Kidney glomerular epithelial cell (primary cell): ENCODE results near the gene TOE1.
"Not testable (repeated sequence)": the region's sequence is repeated elsewhere in the genome, so short reads cannot be mapped to it uniquely, and the experiment has no call there.

ENCODE experiments used
- DNase-seq: peaks from one replicate; lab custom pipeline; 2025; lab: John Stamatoyannopoulos, UW

TOE1 gene

DNA sequence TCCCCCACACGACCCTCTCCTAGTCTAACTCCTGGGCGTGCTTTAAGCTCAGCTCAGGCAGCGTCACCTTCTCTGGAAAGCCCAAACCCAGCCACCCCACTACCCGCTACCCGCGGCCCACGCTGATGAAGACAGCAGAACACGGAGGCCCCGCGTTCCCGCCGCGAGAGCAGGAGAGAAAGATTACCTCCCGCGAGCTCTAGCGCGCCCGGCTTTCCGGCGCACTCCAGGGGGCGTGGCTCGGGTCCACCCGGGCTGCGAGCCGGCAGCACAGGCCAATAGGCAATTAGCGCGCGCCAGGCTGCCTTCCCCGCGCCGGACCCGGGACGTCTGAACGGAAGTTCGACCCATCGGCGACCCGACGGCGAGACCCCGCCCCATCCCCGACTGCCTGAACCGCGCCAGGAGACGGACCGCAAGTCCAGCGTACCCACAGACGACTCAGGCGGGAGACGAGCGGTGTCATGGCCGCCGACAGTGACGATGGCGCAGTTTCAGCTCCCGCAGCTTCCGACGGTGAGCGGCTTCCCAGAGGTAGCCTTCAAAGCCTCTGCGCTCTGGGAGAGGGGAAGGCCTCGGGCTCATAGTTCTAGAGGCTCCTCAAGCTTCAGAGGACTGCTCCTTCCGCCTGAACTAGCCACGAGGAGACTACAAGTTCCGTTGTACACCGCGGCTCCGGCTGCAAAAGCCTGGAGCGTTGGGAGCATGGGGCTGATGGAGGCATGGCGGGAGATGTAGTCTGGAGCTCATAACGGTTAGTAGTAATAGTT is at the start of gene TOE1, which contains the start of gene MUTYH:
TSS of gene TOE1 (plus strand) at position 382 of the 770 bp plus-strand sequence. CDS start at position 465, 83 bp downstream.
TSS of gene MUTYH (minus strand) at position 652 of the 770 bp plus-strand sequence. CDS start 5,935 bp downstream, outside the sequence.
- DNase-seq = peak; percentile 81

DNA sequence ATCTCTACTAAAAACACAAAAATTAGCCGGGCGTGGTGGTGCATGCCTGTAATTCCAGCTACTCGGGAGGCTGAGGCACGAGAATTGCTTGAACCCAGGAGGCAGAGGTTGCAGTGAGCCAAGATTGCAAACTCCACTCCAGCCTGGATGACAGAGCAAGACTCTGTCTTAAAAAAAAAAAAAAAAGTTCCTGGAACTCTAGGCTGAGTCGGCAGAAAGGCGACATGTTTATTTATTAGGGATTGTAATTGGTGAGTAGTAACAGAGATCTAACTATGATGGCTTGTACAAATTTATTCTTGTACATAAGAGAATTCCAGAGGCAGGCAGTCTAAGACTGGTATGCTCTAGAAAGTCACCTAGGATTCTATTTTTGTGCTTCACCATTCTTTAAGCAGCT is 49.0 kb upstream of the TOE1 start:
- not testable (repeated sequence) for DNase-seq

DNA sequence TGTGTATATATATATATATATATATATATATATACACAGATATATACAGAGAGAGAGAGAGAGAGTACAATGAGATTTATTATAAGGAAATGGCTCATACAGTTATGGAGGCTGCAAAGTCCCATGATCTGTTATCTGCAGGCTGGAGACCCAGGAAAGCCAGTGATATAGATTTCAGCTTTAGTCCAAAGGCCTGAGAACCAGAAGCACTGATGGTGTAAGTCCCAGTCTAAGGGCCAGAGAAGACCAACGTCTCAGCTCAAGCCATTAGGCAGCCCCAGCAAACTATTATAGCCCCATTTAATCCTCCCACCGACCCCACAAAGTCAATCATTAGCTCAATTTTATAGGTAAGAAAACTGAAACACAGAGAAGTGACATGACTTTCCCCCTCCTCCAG is 48.3 kb upstream of the TOE1 start:
- no peak for DNase-seq

DNA sequence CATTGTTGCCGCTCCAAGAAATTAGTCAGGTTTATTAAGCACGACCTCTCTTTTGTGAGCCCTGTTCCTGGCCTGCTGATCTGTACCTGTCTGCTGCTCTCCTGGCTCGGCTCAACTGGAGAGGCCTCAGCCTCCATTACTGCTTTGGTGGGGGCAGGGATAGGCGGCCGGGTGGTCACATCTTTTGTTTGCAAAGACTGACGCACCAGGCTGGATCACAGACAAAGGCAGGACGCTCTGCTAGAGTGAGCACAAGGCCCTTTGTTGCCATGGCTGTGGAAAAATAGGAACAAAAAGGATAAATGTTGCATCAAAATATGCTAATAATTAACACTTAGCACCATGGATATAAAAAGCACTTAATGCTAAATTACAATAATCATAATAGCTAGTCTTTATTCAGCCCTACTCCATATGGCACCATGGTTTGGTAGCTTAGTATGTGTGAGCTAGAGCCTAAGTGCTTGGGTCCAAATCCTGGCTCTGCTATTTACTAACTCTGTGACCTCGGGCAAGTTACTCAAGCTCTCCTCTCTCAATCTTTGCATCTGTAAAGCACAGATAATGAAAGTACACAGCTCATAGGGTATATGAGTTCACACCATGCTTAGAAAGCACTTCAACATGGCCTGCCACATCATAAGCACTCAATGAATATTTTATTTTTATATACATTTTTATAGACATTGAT is 42.2 kb upstream of the TOE1 start:
- DNase-seq = no peak

DNA sequence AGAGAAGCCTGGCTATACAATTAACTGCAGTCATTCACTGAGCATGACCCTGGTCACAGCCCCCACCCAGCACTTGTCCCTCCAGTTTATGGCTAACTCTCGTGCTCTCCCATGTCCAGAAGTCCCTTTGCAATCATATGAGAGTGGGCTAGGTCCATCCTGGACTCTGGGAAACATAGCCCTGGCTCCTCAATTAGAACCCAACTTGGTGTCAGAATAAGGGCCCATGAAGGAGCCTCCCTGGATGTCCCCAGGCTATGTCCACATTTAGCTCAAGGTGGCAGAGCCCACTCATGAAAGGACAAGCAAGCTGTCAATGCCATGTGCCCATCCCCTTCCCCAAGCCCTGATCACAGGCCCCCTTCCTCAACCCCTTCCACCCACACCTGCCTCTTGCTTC is 40.7 kb upstream of the TOE1 start:
- DNase-seq = no peak

DNA sequence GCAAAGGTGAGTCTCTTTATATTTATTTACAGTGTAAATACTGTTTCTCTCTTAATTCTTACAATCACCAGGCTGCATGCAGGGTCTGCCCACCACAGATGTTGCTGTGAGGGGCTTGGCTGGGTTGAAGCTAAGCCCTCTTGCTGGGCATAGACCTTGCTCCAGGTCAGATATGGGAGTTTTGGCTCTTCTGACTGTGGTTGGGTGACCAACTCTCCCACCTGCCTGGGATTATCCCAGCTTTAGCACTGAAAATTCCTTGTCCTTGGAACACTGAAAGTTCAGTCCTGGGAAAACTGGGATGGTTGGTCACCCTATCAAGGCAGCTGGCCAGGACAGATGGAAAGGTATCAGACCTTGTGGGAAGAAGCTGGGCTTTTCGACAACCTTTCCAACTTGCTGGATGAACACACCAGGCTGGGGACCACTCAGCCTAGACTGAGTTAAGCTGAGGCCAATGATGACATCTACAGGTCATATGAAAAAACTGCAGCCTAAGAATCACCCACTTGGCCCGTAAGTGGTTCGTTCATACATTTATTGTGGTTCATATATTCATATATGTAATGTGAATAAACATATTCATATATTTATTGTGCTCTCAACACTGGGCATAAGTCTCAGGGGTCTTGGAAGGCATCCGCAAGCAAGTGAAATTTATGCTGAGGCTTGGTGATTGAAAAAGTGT is 39.8 kb upstream of the TOE1 start:
- DNase-seq = peak; percentile 64

DNA sequence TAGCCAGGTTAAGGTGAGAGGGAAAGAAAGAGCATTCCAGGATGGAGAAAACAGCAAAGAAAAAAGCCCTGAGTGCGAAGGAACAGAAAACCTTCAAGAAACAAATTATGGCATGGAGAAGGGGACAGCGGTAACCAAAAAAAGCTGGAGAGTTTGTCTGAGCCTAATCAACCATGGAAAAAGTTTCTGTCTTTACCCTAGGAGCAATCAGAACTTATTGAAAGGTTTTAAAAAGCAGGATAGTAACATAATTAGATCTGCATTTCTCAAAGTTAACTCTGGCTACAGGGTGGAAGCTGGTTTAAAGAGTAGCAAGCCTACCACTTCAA is 39.3 kb upstream of the TOE1 start:
- DNase-seq = no peak

DNA sequence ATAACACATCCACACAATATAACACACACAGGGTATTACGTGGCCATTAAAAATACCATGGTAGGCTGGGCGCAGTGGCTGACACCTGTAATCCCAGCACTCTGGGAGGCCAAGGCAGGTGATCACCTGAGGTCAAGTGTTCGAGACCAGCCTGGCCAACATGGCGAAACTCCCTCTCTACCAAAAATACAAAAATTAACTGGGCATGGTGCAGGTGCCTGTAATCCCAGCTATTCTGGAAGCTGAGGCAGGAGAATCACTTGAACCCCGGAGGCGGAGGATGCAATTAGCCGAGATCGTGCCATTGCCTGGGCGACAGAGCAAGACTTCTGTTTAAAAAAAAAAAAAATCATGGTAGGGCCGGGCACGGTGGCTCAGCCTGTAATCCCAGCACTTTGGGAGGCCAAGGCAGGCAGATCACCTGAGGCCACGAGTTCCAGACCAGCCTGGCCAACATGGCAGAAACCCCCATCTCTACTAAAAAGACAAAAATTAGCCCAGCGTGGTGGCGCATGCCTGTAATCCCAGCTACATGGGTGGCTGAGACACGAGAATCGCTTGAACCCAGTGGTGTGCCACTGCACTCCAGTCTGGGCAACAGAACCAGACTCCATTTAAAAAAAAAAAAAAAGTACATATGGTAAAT is 37.3 kb upstream of the TOE1 start:
- no peak for DNase-seq

DNA sequence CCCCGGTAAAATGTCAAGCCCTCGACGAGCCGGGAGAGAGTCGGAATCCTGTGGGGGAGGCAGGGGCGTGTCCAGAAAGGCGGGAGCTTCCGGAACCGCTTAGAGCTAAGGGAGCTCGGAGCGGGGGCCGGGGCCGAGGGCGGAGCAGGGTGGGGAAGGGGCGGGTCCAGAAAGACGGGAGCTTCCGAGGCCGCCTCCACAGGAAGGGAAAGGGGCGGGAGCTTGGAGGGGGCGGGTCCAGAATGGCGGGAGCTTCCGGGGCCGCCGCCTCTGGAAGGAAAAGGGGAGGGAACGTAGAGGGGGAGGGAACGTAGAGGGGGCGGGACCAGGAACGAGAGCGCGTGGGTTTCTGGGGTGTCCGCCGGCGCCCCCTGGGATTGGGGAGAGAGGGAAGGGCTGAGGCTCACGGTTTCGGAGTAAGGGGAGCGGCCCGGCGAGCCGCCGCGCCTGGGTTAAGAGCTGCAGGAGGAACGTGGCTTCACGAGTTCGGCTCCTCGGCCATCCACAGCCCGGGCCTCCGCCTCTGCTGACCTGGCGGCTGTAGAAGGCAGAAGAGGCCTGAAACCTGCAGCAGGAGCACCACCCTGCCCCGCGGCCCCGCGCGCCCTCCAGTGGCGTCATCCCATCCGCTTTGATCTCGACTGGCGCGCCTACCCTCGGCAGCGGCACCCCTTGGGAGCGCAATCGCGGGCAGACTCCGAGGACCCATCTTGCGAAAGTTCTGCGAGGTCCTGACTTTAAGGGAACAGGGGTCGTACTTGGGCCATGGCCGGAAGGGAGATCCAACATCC is 36.3 kb upstream of the TOE1 start:
- DNase-seq = peak; percentile 88

DNA sequence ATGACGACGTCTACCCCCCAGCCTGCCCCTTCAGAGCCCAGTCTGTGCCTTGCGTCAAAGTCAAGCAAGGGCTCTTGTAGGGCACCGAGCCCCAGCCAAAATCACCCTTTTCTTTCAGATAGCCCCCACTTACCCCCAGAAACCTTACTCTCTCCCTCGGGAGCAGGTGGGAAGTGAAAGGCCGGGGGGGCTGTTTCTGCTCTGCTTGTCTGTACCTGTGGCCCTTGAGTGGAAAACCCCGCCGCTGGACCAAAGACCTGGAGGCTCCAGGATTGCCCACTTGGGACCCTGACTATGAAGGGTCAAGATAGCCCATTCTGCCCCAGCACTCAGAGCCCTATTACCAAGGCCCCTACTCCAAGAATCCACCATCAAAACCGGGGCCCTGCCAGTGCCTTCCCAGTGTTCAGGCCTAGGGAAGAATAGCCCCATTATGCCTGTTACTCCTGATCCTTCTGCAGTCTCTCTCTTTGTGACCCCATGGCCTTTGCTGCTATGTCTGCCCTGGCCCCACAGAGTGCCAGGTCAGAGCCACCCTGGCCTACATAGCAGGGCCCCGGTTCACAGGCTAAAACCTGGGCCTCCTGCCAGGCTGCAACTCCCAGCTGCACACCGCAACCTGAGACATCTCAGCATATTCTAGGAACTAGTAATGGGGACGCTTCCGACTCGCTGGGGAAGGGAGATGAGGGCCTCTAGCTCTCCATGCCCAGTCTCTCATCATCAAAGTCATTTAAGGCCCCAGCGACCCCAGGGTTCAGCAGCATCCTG is 35.5 kb upstream of the TOE1 start:
- DNase-seq = no peak

DNA sequence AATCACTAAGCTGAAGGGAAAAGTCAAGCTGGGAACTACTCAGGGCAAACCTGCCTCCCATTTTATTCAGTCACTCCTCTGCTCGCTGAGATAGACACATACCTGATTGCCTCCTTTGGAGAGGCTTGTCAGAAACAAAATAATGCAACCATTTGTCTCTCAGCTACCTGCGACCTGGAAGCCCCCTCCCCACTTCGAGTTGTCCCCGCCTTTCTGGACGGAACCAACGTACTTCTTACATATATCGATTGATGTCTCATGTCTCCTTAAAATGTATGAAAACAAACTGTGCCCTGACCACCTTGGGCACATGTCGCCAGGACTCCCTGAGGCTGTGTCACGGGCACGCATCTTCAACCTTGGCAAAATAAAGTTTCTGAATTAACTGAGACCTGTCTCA is 34.7 kb upstream of the TOE1 start:
- no peak for DNase-seq

DNA sequence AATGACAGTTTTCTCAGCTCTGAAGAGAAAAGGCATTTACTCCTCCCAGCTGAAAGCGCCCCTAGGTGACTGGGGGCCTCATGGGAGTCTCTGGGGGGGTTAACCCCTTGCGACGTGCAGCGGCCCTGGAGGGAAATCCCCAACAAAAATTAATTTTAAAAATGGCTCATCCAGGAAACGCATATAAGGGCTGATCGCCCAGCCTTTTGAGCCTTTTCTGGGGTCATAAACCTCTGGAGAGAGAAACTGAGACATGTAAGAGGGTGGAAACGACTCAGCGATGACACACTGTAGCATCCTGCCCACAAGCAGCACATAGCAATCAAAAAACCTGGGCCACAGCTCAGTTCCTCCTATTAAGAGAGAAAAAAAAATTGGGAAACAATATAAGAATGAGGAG is 33.7 kb upstream of the TOE1 start:
- no peak for DNase-seq

DNA sequence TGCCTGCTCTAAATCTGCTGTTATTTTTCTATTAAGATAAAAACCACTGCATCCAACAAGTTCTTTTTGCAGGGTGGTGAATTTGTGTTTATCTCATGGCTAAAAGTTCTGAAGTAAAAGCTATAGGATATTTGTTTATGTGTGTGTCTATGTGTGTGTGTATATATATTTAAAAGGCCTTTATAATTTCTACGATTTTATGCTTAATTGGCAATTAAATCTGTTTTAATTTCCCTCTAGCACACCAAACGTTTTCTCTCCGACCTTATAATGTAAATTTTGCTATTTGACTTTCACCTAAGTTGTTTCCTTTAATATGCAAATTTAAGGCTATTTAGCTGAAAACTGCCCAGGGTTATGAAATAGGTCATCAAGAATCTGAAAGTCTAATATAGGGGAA is 33.1 kb upstream of the TOE1 start:
- no peak for DNase-seq

DNA sequence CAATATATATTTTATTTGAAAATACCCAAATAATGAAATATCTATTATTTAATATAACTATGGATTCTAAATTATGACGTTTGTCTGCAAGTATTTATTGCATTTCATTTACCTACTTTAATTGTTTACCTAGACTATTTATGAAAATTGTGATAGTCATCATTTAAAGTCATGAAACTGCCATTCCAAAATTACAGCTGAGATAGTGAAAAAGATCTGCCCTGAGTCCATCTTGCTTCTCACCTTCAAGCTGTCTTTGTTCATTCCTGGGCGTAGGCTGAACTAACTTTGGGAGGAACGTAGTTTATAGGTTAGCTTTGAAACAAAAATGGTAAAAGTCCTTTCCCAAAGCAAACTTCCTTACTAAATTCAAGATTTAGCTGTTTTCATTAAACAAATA is 25.7 kb upstream of the TOE1 start:
- DNase-seq = no peak

DNA sequence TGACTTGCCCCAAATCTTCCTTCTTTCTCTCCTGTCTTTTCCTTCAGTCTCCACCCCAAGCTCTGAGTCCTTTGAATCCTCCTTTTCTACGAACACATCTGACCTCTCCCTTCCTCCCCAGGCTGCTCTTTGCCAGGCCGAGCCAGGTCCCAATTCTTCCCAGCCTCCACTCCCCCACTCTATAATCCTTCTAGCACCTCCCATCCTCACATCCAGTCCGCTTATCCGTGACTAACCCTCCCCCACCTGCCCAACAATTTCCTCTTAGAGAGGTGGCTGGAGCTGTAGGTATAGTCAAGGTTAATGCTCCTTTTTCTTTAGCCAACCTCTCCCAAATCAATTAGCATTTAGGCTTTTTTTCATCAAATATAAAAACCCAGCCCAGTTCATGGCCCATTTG is 22.8 kb upstream of the TOE1 start:
- DNase-seq = no peak

DNA sequence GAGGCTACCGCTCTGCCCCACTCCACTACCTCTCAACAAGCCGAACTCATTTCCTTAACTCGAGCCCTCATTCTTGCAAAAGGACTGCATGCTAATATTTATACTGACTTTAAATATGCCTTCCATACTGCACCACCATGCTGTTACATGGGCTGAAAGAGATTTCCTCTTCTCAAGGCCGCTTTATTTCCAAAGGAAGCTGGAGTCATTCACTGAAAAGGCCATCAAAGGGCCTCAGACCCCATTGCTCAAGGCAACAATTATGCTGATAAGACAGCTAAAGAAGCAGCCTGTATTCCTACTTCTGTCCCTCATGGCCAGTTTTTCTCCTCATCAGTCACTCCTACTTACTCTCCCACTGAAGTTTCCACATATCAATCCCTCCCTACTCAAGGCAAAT is 20.2 kb upstream of the TOE1 start:
- no peak for DNase-seq

DNA sequence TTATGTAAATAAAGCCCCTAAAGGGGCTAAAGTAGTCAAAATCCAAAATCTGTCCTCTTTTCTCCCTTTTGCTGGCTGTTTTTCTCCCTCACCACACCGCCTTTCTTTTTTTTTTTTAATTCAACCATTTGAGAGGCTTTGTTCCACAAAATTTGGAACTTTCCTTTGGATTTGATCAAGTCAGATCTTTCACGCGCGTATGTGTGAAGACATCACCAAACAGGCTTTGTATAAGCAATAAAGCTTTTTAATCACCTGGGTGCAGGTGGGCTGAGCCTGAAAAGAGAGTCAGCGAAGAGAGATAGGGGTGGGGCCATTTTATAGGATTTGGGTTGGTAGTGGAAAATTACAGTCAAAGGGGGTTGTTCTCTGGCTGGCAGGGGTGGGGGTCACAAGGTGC is 18.5 kb upstream of the TOE1 start:
- no peak for DNase-seq

DNA sequence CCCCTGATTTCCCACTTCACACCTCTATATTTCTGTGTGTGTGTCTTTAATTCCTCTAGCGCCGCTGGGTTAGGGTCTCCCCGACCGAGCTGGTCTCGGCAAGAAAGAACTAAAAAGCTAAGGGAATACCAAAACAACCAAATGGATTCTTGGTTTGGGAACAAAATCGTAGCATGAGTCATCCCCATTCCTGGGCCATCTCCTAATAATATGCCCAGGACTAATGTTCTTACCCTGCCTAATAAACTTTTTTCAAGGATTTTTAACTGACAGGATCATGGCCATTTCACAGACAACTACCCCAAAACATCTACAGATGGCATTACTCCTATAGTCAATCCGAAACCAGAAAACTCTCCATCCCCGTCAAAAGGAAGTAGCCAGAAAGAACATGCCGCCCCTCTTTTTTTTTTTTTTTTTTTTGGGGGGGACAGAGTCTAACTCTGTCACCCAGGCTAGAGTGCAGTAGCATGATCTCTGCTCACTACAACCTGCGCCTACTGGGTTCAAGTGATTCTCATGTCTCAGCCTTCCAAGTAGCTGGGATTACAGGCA is 17.4 kb upstream of the TOE1 start:
- DNase-seq = no peak

DNA sequence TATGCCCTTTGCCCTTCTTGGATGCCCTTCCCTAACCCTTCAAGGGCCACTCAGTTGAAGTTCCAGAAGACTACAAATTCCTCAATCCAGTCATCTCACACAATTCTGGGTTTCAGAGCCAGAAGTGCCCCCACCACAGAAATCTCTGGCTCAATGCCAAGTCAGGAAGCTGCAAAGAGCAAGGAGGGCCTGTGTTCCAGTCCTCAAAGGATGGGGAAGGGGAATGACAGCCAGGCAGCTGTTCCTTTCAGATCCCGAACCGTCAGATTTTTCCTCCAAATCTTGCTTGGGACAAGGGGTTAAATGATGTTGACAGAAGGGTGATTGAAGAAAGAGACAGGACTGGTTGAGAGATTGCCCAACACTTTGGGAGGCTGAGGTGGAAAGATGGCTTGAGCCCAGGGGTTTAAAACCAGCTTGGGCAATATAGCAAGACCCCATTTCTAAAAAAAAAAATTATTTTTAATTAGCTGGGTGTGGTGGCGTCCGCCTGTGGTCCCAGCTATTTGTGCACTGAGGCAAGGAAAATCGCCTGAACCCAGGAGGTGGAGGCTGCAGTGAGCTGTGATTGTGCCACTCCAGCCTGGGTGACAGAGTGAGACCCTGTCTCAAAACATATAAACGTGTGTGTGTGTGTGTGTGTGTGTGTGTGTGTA is 14.0 kb upstream of the TOE1 start:
- DNase-seq = no peak
